AG10803 (cell line): ENCODE results near the gene SPRY4.

ENCODE experiments used
- DNase-seq: peaks from one replicate; pipeline ENCODE4 v3.0.0; 2010; ENCODE audit warnings: low read depth
- H3K4me3 ChIP-seq: 2 replicates; pipeline ENCODE4 v1.5.1; 2011; ENCODE audit warnings: mild to moderate bottlenecking, low read length, control low read depth
- TF ChIP-seq, protein P1 (sequence below): conservative IDR thresholded peaks from 2 replicates; pipeline ENCODE4 v1.5.1; 2011; ENCODE audit warnings: mild to moderate bottlenecking, low read length, control low read depth, inconsistent platforms

Gene SPRY4

DNA sequence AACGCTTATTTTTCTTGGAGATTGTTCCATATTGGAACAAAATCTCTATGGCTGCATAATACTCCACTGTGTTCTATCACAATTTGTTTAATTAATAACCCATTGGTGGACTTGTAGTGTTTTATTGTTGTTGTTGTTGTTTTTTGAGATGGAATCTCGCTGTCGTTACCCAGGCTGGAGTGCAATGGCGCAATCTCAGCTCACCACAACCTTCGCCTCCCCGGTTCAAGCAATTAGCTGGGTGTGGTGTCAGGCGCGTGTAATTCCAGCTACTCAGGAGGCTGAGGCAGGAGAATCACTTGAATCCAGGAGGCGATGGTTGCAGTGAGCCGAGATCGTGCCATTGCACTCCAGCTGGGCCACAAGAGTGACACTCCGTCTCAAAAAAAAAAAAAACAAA is 38.7 kb downstream of the SPRY4 start:
- H3K4me3 ChIP-seq, result no peak overlapping the region
- DNase-seq, result no peak
- TF ChIP-seq, protein P1, sequence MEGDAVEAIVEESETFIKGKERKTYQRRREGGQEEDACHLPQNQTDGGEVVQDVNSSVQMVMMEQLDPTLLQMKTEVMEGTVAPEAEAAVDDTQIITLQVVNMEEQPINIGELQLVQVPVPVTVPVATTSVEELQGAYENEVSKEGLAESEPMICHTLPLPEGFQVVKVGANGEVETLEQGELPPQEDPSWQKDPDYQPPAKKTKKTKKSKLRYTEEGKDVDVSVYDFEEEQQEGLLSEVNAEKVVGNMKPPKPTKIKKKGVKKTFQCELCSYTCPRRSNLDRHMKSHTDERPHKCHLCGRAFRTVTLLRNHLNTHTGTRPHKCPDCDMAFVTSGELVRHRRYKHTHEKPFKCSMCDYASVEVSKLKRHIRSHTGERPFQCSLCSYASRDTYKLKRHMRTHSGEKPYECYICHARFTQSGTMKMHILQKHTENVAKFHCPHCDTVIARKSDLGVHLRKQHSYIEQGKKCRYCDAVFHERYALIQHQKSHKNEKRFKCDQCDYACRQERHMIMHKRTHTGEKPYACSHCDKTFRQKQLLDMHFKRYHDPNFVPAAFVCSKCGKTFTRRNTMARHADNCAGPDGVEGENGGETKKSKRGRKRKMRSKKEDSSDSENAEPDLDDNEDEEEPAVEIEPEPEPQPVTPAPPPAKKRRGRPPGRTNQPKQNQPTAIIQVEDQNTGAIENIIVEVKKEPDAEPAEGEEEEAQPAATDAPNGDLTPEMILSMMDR, result no peak

- DNase-seq, result no peak
- no peak overlapping the region for H3K4me3 ChIP-seq
- TF ChIP-seq, protein P1, result no peak
These were observed 41.5 kb downstream of the SPRY4 start for GRCh38 chr5:142283304-142283703.

GRCh38 chr5:142281966-142282365 is 42.9 kb downstream of the SPRY4 start:
- TF ChIP-seq, protein P1, result no peak
- DNase-seq, result no peak
- no peak overlapping the region for H3K4me3 ChIP-seq

- TF ChIP-seq, protein P1, result no peak
- no peak overlapping the region for H3K4me3 ChIP-seq
- no peak for DNase-seq
These were observed 43.8 kb downstream of the SPRY4 start for GRCh38 chr5:142281008-142281367.

DNA sequence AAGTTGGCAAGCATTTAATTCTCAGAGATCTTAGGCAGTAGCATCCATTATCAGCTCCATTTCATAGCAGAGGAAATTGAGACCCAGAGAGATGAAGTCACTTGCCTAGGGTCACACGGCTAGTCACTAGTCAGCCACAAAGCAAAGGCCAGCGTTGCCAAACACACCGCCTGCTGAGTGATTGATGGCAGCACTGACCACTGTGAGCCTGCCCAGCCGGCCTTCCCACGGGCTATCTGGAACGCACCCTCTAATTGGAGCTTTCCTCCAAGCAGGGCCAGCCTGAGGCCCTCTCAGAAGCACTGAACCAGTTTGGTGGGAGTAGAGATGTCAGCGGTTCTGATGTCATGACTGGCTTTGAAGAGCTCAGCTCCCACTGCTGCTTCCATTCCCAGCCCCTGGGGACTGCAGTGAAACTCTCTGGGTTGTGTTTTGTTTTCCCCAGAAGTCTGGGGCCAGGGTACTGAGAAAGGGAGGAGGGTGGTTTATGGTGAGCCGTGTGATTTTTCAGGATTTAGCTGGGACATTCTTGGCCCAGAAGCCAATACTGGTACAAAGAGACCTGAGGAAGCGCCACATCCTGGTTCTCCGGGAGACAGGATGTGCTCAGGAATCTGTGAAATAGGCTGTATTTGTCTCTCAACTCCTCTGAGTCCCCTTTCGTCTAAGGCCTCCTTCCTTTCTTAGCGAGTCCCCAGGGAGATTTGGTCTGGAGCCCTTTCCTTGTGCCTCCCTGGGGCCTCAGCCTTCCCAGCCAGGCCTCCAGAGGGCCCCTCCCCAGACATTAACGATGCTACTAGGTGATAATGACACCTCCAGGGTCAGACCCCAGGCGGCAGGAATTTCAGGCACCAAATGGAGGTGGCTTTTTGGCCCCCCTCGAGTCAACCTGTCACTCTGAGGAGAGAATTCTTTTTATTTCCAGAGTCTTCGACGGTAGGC is 44.5 kb downstream of the SPRY4 start:
- TF ChIP-seq, protein P1, result no peak
- no peak overlapping the region for H3K4me3 ChIP-seq
- peak; percentile 36 for DNase-seq

DNA sequence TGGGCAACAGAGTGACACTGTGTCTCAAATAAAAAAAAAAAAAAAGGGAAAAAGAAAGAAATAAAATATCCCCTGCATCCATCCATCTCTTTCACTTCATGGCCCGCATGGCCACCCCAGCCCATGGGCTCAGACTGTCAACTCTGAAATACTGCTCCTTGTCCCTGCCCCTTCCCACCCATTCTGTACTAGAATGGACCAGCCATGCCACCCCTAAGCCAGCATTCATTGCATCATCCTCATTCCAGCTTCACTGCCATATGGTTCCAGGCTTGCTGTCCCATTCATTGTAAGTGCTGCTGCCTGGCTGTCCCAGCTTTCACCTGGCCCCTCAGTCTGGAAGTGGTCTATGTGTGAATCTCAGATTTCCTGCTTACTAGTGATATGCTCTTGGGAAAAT is 46.2 kb downstream of the SPRY4 start:
- H3K4me3 ChIP-seq, result no peak overlapping the region
- TF ChIP-seq, protein P1, result no peak
- no peak for DNase-seq

DNA sequence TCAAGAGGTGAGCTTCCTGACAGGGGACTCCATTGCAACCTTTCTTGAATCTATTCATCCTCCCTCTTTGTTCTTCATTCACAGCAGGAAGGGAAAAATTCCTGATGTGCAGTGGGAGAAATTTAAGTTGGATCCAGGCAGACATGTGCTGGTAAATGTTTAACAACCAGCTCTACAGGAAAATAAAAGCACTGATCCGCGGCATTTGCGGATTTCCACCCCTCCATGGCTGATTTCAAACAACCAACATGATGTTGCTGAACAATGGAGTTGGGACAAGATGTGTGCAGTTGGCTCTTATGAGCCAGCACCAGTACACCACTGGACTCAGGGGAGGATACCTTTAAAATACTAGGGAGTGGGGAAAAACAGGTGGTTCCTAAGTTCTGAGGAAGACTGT is 47.0 kb downstream of the SPRY4 start:
- DNase-seq, result no peak
- TF ChIP-seq, protein P1, result no peak
- H3K4me3 ChIP-seq, result no peak overlapping the region
